DMS153 treated with DMSO at 0.1 percent for 48 hours (cell line): ENCODE results near the gene PPM1A.
A peak's percentile ranks its signal among the peaks of the same experiment; 100 is the strongest.

Experiments used
- DNase-seq: peaks from one replicate; lab custom pipeline; 2025; ENCODE audit not compliant: unreplicated experiment; lab: John Stamatoyannopoulos, UW

PPM1A gene

GRCh38 chr14:60248697-60249318 is at the start of gene PPM1A:
PPM1A (plus strand) TSS chr14:60249221; CDS start chr14:60282704, 33,483 bp downstream.
- DNase-seq, result peak; percentile 81

DNA sequence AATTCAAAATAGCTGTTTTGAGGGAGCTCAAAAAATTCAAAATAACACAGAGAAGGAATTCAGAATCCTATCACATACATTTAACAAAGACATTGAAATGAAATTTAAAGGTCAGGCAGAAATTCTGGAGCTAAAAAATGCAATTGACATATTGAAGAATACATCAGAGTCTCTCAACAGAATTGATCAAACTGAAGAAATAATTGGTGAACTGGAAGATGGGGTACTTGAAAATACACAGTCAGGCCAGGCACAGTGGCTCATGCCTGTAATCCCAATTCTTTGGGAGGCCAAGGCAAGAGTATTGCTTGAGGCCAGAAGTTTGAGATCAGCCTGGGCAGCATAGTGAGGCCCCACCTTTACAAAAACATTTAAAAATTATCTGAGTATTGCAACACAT is 49.7 kb upstream of the PPM1A start:
- DNase-seq, result no peak

DNA sequence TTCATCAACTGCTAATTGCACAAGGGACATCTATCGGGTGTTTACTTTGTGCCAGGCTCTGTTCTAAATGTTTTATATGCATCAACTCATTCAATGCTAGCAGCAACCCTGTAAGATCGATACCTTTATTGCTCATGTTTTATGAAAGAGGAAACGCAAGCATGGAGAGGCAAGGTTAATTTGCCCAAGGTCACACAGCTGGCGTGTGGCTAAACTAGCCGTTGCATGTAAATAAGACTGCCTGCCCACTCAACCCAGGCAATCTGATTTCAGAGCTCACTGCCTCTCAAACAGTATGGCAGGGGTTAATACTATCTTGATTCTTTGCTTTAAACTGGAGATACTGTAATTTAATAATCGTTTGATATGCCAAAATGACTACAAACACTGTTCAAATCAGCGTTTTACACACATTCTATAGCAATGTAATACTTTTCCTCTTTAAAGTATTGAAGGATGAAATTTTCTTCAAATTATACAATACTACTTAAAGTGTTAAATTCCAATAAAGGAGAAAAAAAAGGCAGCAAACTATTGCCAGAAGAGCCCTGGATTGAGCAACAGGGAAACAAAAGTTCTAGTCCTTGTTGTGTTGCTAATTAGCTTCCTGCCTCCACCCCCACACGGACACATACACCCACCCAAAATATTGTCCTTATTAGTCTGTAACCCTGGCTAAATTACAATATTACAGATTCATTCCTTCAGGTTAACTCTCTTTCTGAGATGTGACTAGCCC is 44.7 kb upstream of the PPM1A start:
- no peak for DNase-seq

DNA sequence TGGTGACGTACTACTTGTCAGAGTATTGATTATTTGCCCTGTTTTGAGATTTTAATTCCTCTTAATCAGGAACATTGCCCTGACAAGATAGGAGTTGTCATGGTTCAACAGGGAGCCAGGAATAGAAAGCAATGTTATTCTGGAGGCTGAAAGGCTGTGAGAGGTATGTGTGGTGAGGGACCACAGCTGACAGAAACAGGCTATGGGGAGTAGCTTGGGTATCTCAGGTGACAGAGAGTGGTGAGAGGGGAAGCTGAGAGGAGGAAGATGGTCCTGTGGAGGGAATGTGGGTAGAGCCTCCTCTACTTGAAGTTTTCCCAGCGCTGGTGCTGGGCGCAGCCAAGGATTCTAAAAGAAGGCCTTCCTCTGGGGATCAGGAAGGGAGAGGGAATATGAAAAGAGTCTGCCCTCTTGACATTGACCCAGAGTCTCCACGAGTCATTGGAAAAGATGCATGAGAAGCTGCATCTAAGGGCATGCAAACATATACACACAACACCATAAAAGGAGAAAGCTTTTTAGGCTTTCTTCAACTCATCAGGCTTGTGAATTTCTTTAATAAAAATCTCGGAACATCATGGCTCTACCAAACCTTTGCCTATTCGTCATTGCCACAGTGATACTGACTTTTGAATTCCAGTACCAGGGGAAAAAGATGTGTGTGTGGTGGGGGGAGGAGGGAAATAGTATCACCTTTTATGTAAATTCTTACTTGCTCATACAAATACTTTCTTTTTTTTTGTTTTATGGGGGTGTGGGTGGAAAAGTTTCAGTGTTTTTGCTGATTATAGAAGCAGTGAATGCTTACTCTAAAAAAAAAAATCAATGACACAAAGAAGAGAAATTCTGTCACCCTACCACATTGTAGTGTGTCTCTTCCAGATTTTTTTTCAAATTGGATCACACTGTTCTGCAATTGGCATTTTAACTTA is 43.9 kb upstream of the PPM1A start:
- DNase-seq, result no peak

DNA sequence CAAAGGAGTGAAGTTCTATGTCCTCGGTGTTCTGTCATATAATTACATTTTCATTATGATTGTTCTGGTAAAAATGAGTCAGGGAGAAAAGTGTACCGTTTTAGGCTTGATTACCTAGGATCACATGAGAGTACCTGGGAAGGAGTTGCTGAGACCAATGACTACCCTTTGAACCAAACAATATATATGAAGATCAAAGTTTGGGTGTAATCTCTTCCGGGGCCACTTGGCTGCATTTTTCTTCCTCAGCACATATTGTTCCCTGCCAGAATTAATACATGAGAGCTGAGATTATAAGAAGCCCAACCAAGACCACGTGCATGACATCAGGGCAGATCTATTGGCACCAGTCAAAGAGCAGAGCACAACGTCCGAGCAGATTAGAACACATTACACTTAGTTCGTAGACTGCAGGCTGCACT is 42.8 kb upstream of the PPM1A start:
- no peak for DNase-seq

DNA sequence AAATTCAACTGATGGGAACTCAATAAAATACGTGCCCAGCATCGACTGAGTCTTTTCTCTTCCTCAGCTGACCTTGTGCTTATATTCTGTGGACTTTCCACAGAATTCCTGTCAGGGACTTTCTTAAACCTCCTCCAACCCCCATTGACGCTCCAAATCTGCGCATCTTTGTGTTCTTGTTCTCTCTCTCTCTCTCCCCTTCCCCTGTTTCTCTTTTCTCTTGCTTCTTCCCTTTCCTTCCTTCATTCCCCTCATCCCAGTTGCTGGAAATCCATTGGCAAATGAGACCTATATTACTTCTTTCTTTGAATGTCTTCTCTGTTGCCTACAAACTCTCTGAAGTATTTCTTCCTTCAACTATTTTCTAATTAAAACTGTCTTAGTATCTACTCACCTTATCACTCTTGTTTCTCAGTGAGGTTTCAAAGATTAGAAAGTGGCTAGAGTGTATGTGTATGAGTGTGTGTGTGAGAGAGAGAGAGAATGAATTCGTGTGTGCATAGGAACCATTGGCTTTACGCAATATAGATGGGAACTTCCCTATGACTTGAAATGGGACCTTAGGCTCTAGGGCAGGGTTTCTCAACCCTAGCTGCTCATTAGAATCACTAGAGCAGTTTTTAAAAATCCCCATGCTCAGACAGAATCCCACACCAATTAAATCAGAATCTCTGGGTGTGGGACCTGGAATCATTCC is 42.0 kb upstream of the PPM1A start:
- DNase-seq, result no peak

DNA sequence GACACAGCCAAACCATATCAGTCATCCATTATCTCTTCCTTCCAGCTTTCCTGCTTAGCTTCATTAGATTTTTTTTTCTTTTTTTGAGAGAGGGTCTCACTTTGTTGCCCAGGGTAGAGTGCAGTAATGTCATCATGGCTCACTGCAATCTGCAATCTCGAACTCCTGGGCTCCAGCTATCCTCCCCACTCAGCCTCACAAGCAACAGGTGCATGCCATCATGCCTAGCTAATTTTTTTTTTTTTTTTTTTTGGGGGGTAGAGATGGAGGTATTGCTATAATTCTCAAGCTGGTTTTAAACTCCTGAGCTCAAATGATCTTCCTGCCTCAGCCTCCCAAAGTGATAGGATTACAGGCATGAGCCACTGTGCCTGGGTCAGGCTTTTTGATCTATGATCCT is 38.3 kb upstream of the PPM1A start:
- no peak for DNase-seq

DNA sequence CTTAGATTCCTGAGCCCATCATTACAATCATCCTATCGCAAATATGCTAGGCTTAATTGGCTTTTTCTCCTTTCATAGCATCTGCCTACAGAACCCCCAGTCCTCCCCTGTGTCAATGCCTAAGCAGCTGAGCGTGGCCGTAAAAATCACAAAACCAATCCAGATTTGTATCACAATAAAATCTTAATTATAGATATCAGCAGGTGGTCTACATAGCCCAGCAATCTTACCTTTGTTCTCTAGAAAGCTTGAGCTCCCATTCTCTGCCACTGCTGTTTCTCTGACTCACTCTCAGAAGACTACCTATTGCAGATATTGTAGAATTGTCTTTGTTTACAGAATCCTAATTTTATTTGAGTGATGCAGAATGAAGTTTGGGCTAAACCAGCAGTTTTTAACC is 37.9 kb upstream of the PPM1A start:
- DNase-seq, result no peak

DNA sequence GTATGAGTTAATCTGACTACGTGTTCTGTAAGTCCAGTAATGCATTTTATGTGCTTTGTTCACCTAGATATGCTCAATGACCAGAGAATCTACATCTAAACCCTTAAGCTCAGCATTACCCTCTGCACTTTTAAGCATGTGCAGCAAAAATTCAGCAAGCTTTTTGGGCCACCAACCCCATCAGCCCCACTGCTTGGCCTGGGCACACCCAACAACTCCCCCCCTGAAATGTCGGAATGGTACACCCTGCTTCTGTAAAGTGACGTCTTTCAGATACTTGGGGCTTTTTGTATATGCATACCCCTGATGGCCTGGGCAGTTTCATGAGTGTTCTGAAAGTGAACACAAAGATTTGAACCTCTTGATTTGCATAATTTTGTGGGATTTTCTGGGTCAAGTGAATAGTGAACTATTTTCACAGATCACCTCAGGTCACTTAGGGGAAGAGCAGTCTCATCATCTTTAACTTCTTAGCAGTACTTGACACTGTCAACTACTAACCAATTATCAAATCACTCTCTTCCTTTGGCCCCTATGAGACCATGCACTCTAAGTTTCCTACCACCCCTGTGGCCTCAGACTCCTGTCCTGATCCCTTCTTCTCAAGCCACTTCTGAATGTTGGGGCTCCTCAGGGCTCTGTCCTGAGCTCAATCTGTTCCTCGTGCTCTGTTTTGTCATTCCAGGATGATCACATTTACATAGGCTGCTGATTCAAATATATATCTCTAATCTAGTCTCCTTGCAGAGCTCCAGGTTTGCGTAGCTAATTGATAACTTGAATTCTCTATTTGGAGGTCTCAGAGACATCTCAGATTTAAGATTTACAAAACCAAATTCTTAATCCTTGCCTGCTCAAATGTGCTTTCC is 36.3 kb upstream of the PPM1A start:
- DNase-seq, result no peak

GRCh38 chr14:60214003-60214402 is 35.0 kb upstream of the PPM1A start:
- DNase-seq, result no peak

DNA sequence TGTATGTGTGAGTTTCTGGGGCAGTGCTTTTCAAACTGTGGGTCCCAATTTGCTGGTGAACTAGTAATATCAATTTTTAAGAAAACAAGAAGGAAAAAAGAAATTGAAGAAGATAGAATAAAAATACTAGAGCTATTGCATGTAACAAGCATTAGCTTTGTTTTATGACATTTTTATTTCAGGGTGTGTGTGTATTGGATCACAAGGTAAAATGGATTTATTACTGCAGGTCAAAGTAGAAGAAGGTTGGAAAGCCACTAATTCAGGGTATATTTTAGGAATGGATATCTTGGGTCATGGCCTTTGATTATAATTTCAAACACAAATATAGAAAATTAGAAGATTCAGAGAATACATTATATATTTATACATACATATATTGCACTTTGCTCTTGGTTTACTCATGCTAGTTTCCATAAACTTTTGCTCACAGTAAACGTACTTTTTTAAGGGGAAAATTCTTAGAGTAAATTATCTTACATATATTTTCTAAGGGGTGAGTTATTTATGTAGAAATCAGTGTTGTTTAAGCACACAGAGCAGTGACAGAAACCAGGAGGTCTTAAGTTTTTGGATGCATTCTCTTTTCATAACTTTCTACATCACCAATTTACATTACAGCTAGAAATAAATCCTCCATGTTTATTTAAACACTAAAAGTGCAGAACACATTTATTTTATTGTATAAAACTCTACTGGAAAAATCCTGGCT is 34.5 kb upstream of the PPM1A start:
- no peak for DNase-seq

- DNase-seq, result no peak
These were observed 33.9 kb upstream of the PPM1A start for GRCh38 chr14:60215127-60215444.

GRCh38 chr14:60215520-60216420 is 33.3 kb upstream of the PPM1A start:
- DNase-seq, result no peak

GRCh38 chr14:60217713-60218112 is 31.3 kb upstream of the PPM1A start:
- no peak for DNase-seq

DNA sequence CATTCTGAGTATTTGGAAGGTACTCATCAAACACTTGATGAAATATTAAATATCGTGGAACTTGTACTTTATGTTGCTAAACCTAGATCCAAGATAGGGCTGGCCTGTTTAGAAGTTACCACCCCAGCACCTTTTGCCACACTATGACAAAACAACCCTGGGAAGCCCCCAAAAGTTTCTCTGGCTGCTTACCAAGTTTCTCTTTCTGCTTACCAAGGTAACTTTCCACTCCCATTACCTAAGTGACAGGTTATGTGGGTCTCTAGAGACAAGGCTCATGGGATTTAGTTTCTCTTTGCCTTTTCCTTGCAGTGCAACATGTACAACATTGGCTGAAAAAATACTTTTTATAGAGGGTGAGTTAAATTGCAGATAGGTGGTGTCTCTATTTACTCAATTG is 28.9 kb upstream of the PPM1A start:
- DNase-seq, result no peak

DNA sequence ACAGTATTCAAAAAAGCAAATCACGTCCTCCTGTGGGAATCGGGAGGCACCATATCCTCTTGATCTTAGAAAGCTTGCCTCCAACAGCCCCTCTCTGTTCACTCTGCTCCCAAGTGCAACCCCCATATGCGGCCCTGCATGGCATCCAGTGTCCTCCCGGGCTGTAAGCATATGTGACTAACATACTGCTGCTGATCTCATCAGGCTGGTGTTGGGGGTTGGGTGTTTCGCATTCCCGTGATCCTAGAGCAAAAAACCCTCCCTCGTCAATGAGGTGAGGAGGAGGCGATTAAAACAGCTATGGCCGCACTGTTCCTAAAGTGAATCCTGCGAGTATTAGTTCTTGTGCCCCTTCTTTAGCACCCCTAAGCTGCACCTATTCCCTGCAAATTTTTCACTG is 28.1 kb upstream of the PPM1A start:
- no peak for DNase-seq

DNA sequence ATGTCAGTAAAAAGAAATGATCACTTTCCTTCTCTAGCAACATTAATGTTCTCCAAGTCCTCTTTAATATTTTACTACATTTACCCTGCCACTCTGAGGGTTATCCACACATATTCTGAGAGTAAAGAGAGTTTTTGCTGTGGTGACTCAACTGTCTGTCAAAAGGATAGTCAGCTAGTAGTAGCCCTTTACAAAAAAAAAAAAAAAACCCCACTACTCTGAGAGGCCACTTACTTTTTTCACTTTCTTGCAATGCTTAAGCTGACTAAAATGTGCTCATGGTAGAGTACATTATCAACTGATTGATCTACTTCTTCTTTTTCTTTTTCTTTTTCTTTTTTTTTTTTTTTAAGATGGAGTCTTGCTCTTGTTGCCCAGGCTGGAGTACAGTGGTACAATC is 27.6 kb upstream of the PPM1A start:
- no peak for DNase-seq

DNA sequence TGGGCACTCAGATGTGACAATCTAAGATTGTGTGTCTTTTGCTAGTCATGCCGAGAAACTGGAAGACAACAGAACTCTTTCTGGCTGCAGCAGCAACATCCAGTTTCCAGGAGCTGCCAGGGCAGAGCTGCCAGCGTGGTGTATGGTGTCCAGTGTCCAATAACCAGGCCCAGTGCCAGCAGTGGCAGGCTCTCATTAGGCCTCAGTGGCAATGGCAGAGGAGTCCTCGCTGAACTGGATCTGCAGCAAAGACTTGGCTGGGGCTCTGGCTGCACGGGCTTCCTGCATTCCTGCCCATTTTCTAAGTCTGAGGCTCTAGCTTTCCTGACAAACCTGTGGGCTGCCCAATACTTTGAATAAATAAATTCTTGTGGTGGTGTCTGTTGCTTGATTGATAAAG is 26.2 kb upstream of the PPM1A start:
- no peak for DNase-seq

DNA sequence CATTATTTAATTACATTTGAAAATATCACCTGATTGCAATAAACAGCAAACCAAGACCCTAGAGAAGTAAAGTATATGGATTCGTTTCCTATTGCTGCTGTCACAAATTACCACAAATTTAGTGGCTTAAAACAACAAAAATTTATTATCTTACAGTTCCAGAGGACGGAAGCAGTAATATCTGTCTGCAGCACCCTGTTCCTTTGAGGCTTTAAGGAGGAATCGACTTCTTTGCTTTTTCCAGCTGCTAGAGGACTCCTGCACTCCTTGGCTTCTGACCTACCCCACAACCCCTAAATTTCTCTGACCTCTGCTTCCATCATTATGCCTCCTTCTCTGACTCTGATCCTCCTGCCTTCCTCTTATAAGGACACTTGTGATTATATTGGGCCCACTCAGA is 23.8 kb upstream of the PPM1A start:
- DNase-seq, result no peak
